Natural killer cell (primary cell): ENCODE data around the gene NKX1-1. TPM values are rescaled to one million over a fixed set of nuclear protein-coding genes. Genes with fewer than 3 reads are reported as not detected.

Experiments used
- ATAC-seq, 3 donors: fragments of 150-1000 bp in 2 of 3; fragments of 200-7000 bp in 1 of 3; cut with Tn5 transposase; 1 replicate in 1 of 3; 2 replicates in 2 of 3; pipeline ENCODE4 v1.10.0; 2021; ENCODE audit warnings: mild to moderate bottlenecking in 2 of 3, moderate library complexity in 2 of 3
- DNase-seq, 2 donors: peaks; one replicate each; pipeline versions ENCODE4 v3.0.0 to v3.0.0-alpha.2; 2013 to 2021; ENCODE audit warnings: mixed read lengths in 1 of 2
- H3K27ac ChIP-seq: one replicate; pipeline ENCODE4 v1.5.1; 2013; ENCODE audit warnings: mild to moderate bottlenecking, low read length
- H3K27me3 ChIP-seq: one replicate; pipeline ENCODE4 v1.6.1; 2013; ENCODE audit warnings: low read length; ENCODE audit not compliant: control insufficient read depth, insufficient read depth
- H3K36me3 ChIP-seq: one replicate; pipeline ENCODE4 v1.6.1; 2013; ENCODE audit warnings: low read length; ENCODE audit not compliant: control insufficient read depth, insufficient read depth
- H3K4me1 ChIP-seq: one replicate; pipeline ENCODE4 v1.6.1; 2013; ENCODE audit warnings: low read length; ENCODE audit not compliant: control insufficient read depth, insufficient read depth
- H3K4me3 ChIP-seq: one replicate; pipeline ENCODE4 v1.5.1; 2013; ENCODE audit warnings: low read length
- H3K9me3 ChIP-seq: one replicate; pipeline ENCODE4 v1.6.1; 2013; ENCODE audit warnings: low read length; ENCODE audit not compliant: control insufficient read depth, insufficient read depth
- H3K27ac Mint-ChIP-seq, 2 donors: one replicate each; pipeline ENCODE4 v1.8.0; 2022; ENCODE audit warnings: mild to moderate bottlenecking in 2 of 2, mixed read lengths in 2 of 2, moderate library complexity in 1 of 2
- H3K27me3 Mint-ChIP-seq, 2 donors: one replicate each; pipeline ENCODE4 v1.8.0; 2022; ENCODE audit warnings: low read depth in 2 of 2, mixed read lengths in 2 of 2
- H3K36me3 Mint-ChIP-seq: one replicate; pipeline ENCODE4 v1.8.0; 2022; ENCODE audit warnings: mixed read lengths
- H3K4me1 Mint-ChIP-seq, 2 donors: one replicate each; pipeline ENCODE4 v1.8.0; 2022; ENCODE audit warnings: mixed read lengths in 2 of 2
- H3K4me3 Mint-ChIP-seq: one replicate; pipeline ENCODE4 v1.8.0; 2022; ENCODE audit warnings: mild to moderate bottlenecking, moderate library complexity, mixed read lengths
- H3K9me3 Mint-ChIP-seq, 2 donors: one replicate each; pipeline ENCODE4 v1.8.0; 2022; ENCODE audit warnings: mixed read lengths in 2 of 2
- WGBS: methylation state at CpG from one replicate; pipeline ENCODE4 v1.1.7; 2013; ENCODE audit warnings: missing lambda C conversion rate; ENCODE audit not compliant: insufficient coverage; 5-methylcytosine and 5-hydroxymethylcytosine counted together
- intact Hi-C: fragments of 100-400 bp; cut with micrococcal nuclease; formaldehyde crosslinking; loops from one replicate; pipeline ENCODE4 v1.14.2; 2022
- total RNA-seq, 4 donors: library from RNA; stranded (reverse); fragments of 120-200 nt in 1 of 4; gene quantifications; one replicate each; pipeline versions ENCODE4 v1.2.3 to v1.2.4, GENCODE V29; 2013 to 2022
- TF ChIP-seq, protein P1 (sequence below): fragments of 200-600 bp; IDR thresholded peaks from one replicate; pipeline ENCODE4 v1.8.0; 2022; ENCODE audit warnings: antibody characterized with exemption

The NKX1-1 gene
- total RNA-seq, 3 donors from 2014 or later (not counting 1 experiment from before 2014, with no cell fraction given) = not detected

DNA sequence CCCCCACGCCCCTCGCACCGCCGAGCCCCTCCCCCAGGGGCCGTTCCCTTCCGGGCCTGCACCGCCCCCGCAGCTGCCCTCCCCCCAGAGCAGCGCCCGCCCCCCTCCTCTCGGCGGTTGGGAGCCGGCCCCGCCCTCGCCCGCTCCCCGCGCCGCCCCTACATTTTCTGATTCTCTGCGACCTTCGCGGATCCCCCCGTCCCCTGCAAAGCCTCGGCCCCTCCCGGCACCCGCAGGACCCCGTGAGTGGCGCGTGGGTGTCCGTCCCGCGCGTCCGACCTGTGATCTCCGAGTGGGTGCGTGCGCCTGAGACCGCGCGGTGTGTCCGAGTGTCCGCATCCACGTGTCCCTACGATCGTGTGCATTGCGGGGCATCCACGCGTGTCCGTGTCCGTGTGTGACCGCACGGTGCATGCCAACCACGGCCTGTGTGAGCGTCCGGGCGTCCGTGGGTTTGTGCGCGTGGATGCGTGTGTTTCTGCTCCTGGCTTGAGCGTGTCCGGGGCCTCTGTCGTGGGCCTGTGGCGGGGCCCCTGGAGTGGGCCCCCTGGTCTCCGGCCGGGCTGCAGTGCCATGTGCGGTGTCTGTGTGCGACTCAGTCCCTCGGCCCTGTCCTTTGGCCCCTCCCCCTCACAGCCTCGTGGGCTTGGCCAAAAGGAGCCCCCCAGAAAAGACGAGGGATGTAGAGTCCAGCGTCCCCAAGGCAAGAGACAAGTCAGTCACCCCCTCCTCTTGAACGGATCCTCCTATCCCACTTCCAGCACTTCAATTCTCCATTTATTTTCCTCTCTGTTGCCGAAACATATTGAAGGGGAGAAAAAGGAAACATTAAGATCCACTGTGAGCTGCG lies 8.8 kb upstream of the NKX1-1 start:
- Histone ChIP-seq H3K4me3 (no peak overlapping the region), H3K27me3 (peaks cover 9% of the 10 kb centered on the region), H3K9me3 (no peaks in the 10 kb centered on the region), H3K27ac (no peak overlapping the region), H3K36me3 (no peaks in the 10 kb centered on the region), H3K4me1 (no peaks in the 10 kb centered on the region)
- no peak overlapping the region for H3K27ac Mint-ChIP-seq
- 47% methylated on average over 68 of the region's 75 CpGs for WGBS
- no peak overlapping the region for H3K4me3 Mint-ChIP-seq
- no peaks in the 10 kb centered on the region for H3K9me3 Mint-ChIP-seq
- TF ChIP-seq, protein P1, sequence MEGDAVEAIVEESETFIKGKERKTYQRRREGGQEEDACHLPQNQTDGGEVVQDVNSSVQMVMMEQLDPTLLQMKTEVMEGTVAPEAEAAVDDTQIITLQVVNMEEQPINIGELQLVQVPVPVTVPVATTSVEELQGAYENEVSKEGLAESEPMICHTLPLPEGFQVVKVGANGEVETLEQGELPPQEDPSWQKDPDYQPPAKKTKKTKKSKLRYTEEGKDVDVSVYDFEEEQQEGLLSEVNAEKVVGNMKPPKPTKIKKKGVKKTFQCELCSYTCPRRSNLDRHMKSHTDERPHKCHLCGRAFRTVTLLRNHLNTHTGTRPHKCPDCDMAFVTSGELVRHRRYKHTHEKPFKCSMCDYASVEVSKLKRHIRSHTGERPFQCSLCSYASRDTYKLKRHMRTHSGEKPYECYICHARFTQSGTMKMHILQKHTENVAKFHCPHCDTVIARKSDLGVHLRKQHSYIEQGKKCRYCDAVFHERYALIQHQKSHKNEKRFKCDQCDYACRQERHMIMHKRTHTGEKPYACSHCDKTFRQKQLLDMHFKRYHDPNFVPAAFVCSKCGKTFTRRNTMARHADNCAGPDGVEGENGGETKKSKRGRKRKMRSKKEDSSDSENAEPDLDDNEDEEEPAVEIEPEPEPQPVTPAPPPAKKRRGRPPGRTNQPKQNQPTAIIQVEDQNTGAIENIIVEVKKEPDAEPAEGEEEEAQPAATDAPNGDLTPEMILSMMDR = no peak
- intact Hi-C loops = no loop called here
- H3K27me3 Mint-ChIP-seq = peaks cover 7 to 34% of the 10 kb centered on the region in 2 donors
- ATAC-seq = no peak
- DNase-seq = no peak
- no peaks in the 10 kb centered on the region for H3K36me3 Mint-ChIP-seq
- no peaks in the 10 kb centered on the region for H3K4me1 Mint-ChIP-seq

DNA sequence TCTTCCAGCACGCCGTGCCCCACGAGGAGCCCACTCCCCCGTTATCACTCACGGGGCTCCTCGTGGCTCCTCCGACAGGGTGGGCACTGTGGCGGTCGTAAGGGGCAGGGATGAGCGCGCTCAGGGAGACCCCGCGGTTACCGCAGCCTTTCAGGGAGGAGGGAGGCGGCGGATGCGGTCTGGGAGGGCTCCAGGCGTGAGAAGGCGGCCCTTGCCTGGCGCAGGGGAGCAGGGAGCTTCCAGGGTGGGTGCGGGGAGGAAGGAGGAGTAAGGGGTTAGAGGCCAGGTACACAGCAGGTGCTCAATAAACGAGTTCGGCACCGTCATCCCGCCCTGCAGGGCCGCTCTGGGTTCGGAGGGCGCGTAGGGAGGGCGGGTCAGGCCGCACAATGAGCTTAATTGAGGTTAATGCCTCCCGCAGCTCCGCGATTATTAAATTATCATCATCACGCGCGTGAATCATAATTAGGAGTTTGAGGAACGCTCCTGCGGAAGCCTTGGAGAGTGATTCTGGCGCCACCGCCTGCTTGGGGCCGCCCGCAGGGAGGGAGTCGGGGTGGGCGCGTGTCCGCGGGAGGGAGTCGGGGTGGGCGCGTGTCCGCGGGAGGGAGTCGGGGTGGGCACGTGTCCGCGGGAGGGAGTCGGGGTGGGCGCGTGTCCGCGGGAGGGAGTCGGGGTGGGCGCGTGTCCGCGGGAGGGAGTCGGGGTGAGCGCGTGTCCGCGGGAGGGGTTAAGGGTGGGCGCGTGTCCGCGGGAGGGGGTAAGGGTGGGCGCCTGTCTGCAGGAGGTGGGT lies 7.6 kb upstream of the NKX1-1 start:
- no peaks in the 10 kb centered on the region for H3K9me3 Mint-ChIP-seq
- intact Hi-C loops = no loop called here
- no peaks in the 10 kb centered on the region for H3K9me3 ChIP-seq
- no peaks in the 10 kb centered on the region for H3K4me1 Mint-ChIP-seq
- H3K27ac ChIP-seq = no peak overlapping the region
- no peaks in the 10 kb centered on the region for H3K4me1 ChIP-seq
- no peak overlapping the region for H3K4me3 Mint-ChIP-seq
- no peaks in the 10 kb centered on the region for H3K36me3 Mint-ChIP-seq
- H3K27me3 Mint-ChIP-seq = peaks cover 9 to 38% of the 10 kb centered on the region in 2 donors
- H3K27ac Mint-ChIP-seq = no peak overlapping the region
- TF ChIP-seq, protein P1 = no peak
- ATAC-seq (no peak), DNase-seq (no peak)
- WGBS = 23% methylated on average over 59 of the region's 77 CpGs
- no peaks in the 10 kb centered on the region for H3K36me3 ChIP-seq
- no peak overlapping the region for H3K4me3 ChIP-seq
- H3K27me3 ChIP-seq = peaks cover 16% of the 10 kb centered on the region

DNA sequence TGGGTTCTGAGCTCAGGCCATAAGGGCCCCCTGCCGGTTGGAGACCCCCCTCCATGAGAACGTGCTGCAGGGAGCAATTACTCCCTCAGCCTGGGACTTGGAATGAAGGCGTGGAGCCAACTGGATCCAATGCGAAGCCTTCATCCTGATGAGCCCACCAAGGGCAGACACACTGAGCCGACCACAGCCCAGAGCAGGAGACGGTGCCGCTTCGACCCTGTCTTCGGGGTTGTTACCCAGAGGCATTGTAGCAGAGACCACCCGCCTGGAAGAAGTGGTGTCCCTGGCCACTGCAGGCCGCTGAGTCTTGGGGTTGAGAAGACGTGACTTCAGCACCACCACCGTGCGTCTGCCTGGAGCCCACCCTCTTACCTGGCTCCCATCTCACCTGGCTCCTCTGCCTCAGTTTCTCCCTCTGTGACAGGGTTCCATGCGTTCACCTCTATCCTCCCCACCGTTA lies 7.0 kb upstream of the NKX1-1 start:
- H3K4me1 ChIP-seq = no peaks in the 10 kb centered on the region
- WGBS = 60% methylated on average over 16 of the region's 16 CpGs
- peaks cover 22% of the 10 kb centered on the region for H3K27me3 ChIP-seq
- H3K9me3 Mint-ChIP-seq = no peaks in the 10 kb centered on the region
- H3K27me3 Mint-ChIP-seq = peaks cover 15 to 45% of the 10 kb centered on the region in 2 donors
- intact Hi-C loops = no loop called here
- H3K27ac Mint-ChIP-seq = no peak overlapping the region
- H3K27ac ChIP-seq = no peak overlapping the region
- H3K4me3 Mint-ChIP-seq = no peak overlapping the region
- H3K36me3 ChIP-seq = no peaks in the 10 kb centered on the region
- TF ChIP-seq, protein P1 = no peak
- no peak overlapping the region for H3K4me3 ChIP-seq
- no peaks in the 10 kb centered on the region for H3K36me3 Mint-ChIP-seq
- no peak for DNase-seq
- H3K4me1 Mint-ChIP-seq = peaks cover 0 to 4% of the 10 kb centered on the region in 2 donors
- ATAC-seq = no peak
- H3K9me3 ChIP-seq = no peaks in the 10 kb centered on the region
